GM12874 (cell line): Measurements from ENCODE around the gene NUAK1.

Experiments
- CTCF ChIP-seq: IDR thresholded peaks from 2 replicates; pipeline ENCODE4 v1.5.1; 2011; ENCODE audit warnings: low read depth, mild to moderate bottlenecking, control low read depth, low read length, moderate library complexity; ENCODE audit not compliant: insufficient read depth

The NUAK1 gene

GRCh38 chr12:106126441-106127337 is 12.1 kb downstream of the NUAK1 start:
- no peak for TF ChIP-seq CTCF

GRCh38 chr12:106125351-106126095 is 13.2 kb downstream of the NUAK1 start:
- no peak for TF ChIP-seq CTCF

- no peak for TF ChIP-seq CTCF
Measured at GRCh38 chr12:106123551-106124081, 15.1 kb downstream of the NUAK1 start.

- no peak for TF ChIP-seq CTCF
Measured at GRCh38 chr12:106123110-106123509, 15.6 kb downstream of the NUAK1 start.

- TF ChIP-seq CTCF = no peak
Measured at GRCh38 chr12:106122004-106122403, 16.8 kb downstream of the NUAK1 start.

- TF ChIP-seq CTCF = no peak
Measured at GRCh38 chr12:106120519-106121105, 18.1 kb downstream of the NUAK1 start.

- no peak for TF ChIP-seq CTCF
Measured at GRCh38 chr12:106119301-106119700, 19.5 kb downstream of the NUAK1 start.
